ENCODE data around the gene DLGAP1. TPM values are rescaled to one million over a fixed set of nuclear protein-coding genes. Genes with fewer than 3 reads are reported as not detected.

Gene DLGAP1
- total and polyA plus RNA-seq, 9 donors, result 2.0 to 42.7 (median 3.8) TPM

DNA sequence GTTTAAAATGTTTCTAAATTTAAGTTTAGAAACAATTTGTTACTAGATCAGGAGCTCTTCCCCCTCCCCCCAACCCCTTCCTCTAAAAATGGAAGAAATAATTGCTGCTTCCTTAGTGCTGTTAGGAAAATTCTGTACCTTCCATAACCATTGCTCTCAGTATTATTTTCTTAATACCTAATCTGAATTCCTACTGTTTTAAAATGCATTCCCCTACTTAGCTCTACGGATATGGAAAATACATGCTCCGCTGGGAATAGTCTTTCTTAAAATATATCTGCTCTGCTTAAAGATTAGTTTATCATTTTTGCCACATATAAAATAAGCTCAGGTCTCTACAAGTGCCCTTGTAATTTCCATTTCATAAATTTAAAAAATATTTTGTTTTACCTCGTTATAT, 789.9 kb downstream of the DLGAP1 start:
- H3K4me1 ChIP-seq (ENCODE audit: insufficient read depth), result no peaks in the 10 kb centered on the region
- H3K27ac ChIP-seq, result no peak overlapping the region
- intact Hi-C loops (cut with DNase I), result loop anchor here (5.0 to 10.0 kb wide), 5 partner anchors 70 to 383 kb away; partner anchors contain the start of gene TGIF1 (in 3 of the 4)
- no peaks in the 10 kb centered on the region for H3K9me3 ChIP-seq
- no peaks in the 10 kb centered on the region for H3K36me3 ChIP-seq
- H3K27me3 ChIP-seq, result no peaks in the 10 kb centered on the region
- TF ChIP-seq CTCF (IDR thresholded peaks at IDR 0.05) (no peak), EP300 (IDR thresholded peaks at IDR 0.05) (no peak), POLR2A (IDR thresholded peaks at IDR 0.05) (no peak)
- no peak overlapping the region for H3K4me3 ChIP-seq
- 90 to 94% (median 90%) methylated on average over 3 of the region's 3 CpGs for WGBS, 3 donors
- no peak for DNase-seq

DNA sequence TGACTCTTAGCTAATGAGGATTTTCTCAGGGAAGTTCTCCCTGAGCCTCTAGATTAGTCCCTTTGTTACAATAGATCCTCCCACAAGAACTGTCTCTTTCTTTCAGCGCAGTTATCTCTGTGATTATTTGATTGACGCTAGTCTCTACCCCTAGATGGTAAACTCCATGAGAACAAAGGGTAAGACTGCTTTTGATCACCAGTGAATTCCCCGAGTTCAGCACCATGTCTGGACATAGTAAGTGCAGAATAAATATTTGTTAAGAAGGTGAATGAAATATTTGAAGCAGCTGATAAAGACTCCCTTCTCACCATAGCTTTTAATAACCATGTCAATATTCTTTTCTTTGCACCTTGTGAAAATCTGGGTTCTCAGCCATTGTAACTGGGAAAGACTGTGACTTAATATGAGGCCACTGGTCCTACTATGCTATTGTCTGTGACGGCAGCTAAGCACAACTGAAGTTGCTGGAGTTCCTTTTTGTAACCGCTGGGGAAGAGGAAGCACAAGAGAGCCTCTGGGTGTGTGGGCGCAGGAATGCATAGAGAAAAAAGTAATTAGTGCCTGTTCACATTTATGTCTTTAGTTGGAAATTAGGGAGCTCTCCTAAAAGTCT, 790.4 kb downstream of the DLGAP1 start:
- H3K9me3 ChIP-seq, result no peaks in the 10 kb centered on the region
- H3K4me1 ChIP-seq (ENCODE audit: insufficient read depth), result no peaks in the 10 kb centered on the region
- H3K27me3 ChIP-seq, result no peaks in the 10 kb centered on the region
- no peak for DNase-seq
- H3K4me3 ChIP-seq, result no peak overlapping the region
- H3K27ac ChIP-seq, result no peak overlapping the region
- WGBS, 3 donors, result 78 to 86% (median 82%) methylated on average over 6 of the region's 6 CpGs
- no peaks in the 10 kb centered on the region for H3K36me3 ChIP-seq
- intact Hi-C loops (cut with DNase I), result loop anchor here (5.0 to 10.0 kb wide), 5 partner anchors 70 to 382 kb away; partner anchors contain the start of gene TGIF1 (in 3 of the 4)
- TF ChIP-seq CTCF (IDR thresholded peaks at IDR 0.05) (no peak), EP300 (IDR thresholded peaks at IDR 0.05) (no peak), POLR2A (IDR thresholded peaks at IDR 0.05) (no peak)

DNA sequence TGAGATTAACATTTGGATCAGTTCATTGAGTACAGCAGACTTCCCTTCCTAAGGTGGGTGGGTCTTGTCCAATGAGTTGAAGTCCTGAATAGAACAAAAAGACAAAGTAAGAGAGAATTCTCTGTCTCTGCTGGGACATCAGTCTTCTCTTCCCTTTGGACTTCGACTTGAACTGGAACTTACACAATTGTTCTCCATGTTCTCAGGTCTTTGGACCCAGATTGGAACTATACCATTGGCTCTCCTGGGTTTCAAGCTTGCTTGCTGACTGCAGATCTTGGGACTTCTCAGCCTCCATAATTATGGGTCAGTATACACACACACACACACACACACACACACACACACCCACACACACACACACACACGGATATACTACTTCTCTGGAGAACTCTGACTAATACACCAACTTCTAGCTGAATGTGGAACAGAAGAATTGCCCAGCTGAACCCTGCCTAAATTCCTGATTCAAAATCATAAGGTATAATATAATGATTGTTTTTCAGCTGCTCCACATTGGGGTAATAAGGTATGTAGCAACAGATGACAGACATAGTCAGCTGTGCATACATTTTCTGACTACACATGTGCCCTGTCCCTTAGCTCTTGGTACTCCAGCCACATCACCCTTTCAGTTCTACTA, 791.1 kb downstream of the DLGAP1 start:
- H3K4me3 ChIP-seq, result no peak overlapping the region
- H3K4me1 ChIP-seq (ENCODE audit: insufficient read depth), result no peaks in the 10 kb centered on the region
- H3K27ac ChIP-seq, result no peak overlapping the region
- H3K9me3 ChIP-seq, result no peaks in the 10 kb centered on the region
- H3K27me3 ChIP-seq, result no peaks in the 10 kb centered on the region
- 87 to 95% (median 93%) methylated on average over 2 of the region's 2 CpGs for WGBS, 3 donors
- intact Hi-C loops (cut with DNase I), result loop anchor here (10.0 kb wide), 2 partner anchors 69 to 209 kb away; partner anchors contain the start of gene TGIF1 (in 3 of the 4)
- no peak for TF ChIP-seq CTCF (IDR thresholded peaks at IDR 0.05)
- no peak for TF ChIP-seq EP300 (IDR thresholded peaks at IDR 0.05)
- no peak for TF ChIP-seq POLR2A (IDR thresholded peaks at IDR 0.05)
- no peaks in the 10 kb centered on the region for H3K36me3 ChIP-seq
- DNase-seq, result no peak

- DNase-seq, result no peak
- H3K4me3 ChIP-seq, result no peak overlapping the region
- no peaks in the 10 kb centered on the region for H3K36me3 ChIP-seq
- no peak overlapping the region for H3K27ac ChIP-seq
- H3K9me3 ChIP-seq, result no peaks in the 10 kb centered on the region
- WGBS, 3 donors, result 70 to 87% (median 77%) methylated on average over 1 of the region's 1 CpG
- H3K27me3 ChIP-seq, result no peaks in the 10 kb centered on the region
- TF ChIP-seq POLR2A (IDR thresholded peaks at IDR 0.05) (no peak), EP300 (IDR thresholded peaks at IDR 0.05) (no peak), CTCF (IDR thresholded peaks at IDR 0.05) (no peak)
- intact Hi-C loops (cut with DNase I), result loop anchor here (10.0 kb wide), 2 partner anchors 67 to 207 kb away; partner anchors contain the start of gene TGIF1 (in 3 of the 4)
- no peaks in the 10 kb centered on the region for H3K4me1 ChIP-seq (ENCODE audit: insufficient read depth)
These were observed 793.1 kb downstream of the DLGAP1 start for GRCh38 chr18:3661989-3662388.
